HG03460 (cell line): ENCODE measurements around the gene FOXC1.
A peak's percentile ranks its signal among the peaks of the same experiment; 100 is the strongest.

Experiments
- ATAC-seq: cut with Tn5 transposase; IDR thresholded peaks from one replicate; pipeline ENCODE4 v1.9.1; 2021; ENCODE audit not compliant: unreplicated experiment

The FOXC1 gene

DNA sequence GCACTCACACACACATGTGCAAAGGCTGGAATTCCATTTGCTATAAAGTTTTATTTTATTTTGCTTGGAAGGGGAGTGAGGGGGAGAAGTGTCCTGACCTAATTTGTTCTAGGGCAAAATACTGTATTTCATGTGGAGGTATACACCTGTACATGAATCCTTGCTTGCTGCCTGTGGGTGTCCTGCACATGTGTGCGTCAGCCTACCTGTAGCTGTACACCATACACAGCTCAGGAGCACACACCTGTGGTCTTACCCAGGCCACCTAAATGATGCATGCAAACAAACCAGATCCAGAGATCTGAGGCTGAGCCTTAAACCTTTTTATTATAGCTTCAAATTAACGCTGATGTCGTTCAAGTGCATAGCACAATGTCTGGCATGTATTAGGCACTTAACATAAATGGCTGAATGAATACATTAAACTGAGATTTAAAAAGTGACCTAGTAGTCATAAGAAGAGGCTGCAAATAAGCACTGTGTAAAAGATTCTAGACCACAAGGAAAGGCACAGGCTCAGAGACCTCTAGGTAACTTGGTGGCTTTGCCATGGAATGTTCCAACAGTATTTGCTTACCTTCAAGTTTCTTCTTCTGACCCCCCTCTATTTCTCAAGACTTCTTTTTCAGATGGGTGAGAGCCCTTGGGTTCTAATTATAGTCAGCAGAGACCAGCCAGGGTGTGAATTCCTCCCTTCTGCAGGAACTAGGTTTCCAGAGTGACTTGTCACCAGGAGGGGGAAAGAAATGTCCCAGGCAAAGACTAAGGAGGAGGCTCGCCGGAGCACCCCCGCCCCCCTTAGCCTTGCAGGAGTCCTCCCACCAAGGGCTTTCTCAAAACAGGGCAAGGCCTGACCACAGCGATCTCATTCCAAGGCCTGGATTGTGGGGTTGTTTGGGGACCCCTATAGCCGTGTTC lies 13.4 kb downstream of the FOXC1 start:
- no peak for ATAC-seq

DNA sequence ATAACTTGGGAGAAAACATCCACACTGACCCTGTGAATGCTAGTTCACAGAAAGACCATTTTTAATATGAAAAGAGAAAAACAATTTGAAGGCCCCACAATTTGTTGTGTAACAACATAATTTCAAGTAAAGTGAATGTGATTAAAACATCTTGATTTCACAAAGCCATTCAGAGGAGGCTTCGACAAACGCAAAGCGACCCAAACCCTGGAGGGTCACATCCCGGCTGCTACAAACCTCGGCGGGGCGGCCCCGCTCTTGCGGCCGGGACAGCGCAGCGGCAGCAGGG lies 14.0 kb downstream of the FOXC1 start:
- ATAC-seq, result no peak

DNA sequence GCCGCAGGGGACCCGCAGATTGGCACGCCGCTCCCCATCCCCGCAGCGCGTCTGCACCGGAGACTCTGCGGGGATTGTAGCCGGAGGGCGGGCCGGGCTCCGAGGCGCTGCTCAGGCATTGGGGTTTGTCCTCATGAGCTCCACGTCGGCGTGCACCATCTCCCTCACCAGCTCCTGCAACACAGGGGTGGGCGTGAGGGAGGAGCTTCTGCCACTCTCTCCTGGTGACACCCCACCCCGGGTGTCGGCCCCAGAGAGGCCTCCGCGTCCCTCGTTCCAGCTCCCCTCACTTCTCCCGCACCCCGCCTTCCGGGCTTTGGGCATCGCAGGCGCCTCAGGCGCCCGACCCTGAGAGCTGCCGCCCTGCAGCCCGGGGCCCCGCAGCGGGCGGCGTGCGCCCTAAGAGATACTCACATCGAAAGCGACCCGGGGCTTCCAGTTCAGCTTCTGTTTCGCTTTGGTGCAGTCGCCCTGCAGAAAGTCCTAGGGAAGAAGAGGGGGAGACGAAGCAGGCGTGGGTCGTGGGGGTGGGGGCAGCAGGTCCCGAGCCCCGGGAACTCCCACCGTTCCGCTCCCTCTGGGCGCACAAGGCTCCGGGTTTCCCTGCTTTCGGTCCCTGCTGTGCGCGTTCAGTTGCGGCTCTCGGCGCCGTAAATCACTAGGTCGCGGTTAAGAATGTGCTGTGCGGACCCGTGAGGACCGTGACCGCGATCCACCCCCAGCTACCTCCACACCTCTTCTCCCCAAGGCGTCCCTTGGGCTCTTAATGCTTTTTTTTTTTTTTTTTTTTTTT lies 14.5 kb downstream of the FOXC1 start:
- peak; percentile 56 for ATAC-seq

DNA sequence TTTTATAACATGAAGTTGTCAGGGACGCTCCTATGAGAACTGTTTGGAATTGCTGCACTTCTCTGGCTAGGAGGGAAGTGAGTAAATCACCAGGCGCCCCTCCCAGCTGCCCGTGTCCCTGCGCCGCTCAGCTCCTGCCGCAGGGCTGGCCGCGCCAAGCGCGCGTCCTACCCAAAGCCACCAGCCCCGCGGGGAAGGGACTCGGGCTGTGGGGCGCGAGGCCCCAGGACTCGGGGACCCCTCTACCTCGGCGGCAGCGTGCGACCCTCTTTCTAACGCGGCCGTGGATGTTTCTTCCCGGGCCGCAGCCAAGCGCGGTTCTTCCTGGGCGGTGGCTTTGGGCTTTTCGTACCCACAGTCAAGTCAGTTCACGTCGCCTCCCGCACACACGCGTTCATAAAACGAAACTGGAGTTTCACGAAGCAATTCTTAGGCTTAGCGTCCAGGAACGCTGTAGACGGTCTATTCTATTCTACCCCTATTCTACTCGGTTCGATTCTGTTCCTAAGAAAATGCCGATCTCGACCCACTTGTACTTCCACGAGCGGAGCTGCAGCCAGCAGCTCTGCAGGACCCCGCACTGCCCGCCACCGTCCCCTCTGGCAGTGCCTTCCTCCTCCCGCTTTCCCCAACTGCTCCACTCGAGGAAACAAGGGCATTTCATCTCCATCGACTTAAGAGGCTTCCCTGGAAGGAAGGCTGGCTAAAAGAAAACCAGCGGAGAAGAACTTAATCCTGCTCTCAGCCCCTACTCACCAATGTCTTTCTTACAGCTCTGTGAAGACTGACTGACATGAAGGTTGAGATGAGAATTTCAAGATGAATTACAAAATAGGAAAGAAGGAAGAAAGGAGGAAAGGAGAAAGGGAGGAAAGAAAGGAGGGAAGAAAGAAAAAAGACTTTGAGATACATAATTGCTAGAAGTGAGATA lies 15.4 kb downstream of the FOXC1 start:
- ATAC-seq, result no peak

DNA sequence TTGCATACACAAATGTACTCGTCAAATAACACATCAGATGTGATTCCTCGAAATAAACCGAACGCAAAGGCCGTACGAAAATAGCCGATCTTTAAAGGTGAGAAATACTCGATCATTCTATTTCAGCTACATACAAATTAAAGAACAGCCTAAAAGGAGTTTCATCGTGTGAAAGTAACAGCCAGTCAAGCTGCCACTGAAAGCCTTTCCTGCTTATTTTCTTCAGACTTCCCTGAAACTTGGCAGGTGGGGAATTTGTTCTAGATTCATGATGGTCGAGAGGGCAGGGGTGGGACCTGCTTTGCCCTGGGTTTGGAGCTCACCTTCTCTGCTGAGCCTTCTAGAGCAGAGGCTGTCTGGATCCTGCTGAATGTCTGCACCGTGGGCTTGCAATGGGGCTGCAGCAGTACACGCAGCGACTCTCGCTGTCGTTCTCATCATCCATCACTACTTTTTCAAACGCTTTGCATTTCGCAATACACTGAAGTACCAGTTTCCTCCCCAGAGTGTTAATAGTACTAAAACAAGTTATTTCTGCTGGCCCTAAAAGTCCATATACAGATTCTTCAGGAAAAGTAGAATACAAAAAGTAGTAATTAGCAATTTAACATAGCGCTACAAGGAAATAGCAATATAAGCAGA lies 16.2 kb downstream of the FOXC1 start:
- no peak for ATAC-seq

DNA sequence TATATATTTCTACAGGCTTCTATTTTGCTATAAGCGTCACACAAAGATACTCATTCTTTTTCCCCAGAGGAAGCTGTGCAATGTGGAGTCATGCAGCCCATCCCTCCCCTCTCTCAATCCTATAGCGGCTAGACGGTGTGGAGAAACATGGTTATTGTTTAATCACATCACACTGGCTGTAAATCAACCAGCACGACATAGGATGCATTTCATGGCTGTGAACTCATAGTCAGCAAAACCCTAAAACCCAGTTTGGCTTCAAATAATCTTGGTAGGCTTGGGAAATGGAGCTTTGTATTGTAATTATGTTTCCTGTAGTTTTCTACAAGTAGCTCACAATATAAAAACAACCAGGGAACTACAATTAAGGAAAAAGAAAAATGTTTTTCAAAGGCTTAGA lies 16.8 kb downstream of the FOXC1 start:
- ATAC-seq, result no peak

DNA sequence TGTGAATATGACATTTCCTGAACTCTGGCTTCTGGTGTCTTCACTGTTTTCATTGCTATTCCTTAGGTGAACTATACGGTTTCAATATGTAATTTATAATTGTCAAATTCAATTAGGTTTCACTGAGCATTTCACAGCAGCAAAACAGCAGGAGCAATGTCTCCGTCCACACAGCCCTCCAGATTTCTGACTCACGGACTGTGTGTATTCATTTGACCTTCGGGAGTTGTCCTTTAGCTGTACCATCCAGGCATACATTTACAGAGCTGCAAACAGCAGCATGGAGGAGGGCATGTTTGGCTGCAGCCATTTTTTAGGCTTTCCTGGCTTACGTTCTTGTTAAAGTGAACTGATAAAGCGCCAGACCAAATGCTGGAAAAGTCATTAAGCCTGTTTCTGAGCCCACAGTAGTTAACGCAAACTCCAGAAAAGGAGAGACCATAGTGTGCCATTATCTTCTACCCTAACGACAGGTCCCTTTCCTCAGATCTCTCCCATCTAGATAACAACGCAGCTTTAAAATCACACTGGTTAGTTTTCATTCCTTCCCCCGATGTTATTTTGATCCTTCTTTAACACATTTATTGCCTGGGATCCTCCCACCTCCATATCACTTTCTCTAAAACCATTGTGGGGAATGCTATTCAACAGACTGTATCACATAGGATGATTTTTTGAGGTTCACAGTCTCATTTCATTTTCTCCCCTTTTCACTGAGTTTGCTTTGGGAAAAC lies 18.3 kb downstream of the FOXC1 start:
- ATAC-seq, result no peak

DNA sequence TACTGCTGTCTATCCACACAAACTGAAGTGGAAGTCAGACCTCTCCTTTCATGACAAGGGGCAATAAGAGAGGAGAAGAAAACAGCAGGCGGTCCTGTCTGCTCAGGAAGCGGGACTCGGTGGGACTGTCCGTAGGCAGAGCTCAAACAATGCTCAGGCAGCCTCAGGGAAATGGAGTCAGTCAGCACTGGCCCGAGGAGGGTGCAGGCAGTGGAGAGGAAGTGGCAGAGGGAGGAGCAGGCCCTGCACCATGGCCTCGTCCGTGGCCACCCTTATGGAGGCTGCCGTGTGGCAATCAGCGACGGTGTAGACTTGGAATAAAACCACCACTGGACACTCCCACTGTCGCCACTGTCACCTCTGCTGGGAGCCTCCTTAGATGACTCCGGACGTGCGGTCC lies 19.6 kb downstream of the FOXC1 start:
- ATAC-seq, result no peak

DNA sequence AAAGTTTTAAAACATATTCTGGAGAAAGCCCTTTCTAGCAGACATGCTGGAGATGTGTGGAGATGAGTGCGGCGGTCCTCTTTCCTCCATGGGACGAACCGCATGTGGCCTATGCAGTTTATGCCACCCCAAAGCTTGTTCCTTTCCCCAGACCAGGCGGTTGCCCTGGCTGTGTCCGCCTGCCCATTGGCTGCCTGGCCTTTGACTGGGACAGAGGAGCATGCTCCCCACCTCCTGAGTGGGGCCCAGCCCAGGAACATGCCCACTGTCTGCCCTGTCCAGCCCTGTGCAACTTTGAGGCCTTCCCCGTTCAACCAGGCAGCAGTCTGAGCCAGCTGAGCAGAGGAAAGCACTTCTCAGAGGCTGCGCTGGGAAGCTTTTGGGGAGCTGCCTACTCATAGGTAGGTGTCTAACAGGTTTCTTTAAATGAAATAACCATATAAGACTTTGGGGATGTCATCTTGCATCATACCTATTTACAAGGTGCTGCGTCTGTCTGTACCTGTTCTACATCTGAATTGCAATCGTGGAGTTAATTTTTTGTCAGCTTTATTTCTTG lies 20.6 kb downstream of the FOXC1 start:
- ATAC-seq, result no peak

DNA sequence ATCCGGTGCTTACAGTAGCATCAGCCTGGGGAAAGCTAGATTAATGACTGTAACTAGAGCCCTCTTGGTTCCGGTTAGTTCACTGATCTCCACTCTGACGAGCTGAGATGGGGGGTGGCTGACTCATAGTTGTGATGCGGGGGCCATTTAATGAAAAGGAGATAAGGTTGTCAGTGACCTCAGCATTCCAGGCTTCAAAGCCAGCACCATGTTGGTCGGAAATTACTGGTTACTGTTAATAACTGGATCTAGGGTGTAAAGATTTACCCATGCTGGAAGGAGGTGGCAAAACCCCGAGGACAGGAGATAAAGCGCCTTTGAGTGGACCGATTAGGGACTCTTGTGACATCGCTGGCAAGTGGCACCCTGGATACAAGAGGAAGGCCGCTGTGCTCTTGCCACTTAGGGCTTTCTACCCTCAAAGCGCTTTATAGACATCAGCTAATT lies 21.1 kb downstream of the FOXC1 start:
- ATAC-seq, result no peak

DNA sequence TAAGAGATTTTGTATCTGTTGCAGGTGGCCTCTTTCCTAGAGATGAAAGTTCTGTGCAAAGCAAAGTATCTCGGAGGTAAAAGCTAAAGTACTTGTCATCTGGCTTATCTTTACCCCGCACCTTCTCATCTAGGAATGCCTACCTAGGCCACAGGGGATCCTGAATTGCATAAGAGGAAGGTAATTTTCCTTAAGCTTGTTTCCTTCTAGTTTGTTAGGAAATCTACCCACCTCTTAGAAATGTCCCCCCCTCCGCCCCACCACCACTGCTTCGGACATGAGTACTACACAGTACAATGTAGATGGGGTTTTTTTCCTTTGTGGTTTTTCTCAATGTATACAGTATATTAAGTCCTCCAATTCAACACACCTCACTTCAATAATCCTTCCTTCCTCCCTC lies 21.5 kb downstream of the FOXC1 start:
- ATAC-seq, result no peak

DNA sequence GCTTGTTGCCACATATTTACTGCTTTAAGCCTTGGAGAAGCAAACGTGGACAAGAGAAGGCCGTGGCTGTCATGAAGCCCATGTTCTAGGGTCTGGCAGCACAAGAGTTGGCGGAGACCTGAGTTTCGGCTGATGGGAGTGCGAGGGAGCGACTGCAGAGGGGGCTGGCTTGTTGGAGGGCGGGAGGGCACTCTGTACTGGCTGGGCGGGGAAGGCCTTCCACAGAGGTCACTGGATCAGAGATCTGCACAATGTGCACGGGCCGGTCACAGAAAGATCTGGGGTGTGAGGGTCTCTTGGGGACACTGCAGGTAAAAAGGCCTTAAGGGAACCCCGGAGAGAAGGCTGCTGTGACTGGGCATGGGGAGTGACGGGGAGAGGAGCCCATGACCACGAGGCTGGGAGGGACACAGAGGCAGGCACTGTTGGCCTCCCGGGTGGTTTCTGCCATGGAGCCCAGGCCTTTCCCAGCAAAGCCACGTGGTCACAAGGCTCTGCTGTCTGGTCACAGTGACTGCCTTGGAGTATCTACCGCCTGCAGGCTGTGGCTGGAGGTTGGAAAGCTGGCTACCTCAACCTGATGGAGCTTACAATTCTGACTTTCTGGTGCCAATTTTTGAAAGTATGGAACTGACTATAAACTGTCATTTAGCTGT lies 23.8 kb downstream of the FOXC1 start:
- no peak for ATAC-seq

DNA sequence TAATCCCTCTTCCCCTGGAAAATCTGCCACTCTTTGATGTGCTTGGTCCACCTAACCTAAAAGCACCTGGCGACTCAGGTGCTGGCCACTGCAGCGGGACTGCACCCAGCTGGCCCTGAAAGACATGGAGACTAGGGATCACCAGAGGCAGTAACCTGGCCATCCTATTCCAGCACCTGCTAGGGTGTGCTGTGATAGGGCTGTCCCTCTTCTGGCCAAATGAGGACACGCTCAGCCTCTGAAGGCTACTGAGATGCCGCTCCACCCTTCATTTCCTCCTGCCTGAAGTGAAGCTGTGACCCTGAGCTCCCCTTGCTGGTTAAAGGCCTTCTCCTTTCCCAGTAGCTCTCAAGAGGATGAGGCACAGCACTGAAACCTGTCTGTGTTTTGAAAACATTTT lies 24.4 kb downstream of the FOXC1 start:
- no peak for ATAC-seq

DNA sequence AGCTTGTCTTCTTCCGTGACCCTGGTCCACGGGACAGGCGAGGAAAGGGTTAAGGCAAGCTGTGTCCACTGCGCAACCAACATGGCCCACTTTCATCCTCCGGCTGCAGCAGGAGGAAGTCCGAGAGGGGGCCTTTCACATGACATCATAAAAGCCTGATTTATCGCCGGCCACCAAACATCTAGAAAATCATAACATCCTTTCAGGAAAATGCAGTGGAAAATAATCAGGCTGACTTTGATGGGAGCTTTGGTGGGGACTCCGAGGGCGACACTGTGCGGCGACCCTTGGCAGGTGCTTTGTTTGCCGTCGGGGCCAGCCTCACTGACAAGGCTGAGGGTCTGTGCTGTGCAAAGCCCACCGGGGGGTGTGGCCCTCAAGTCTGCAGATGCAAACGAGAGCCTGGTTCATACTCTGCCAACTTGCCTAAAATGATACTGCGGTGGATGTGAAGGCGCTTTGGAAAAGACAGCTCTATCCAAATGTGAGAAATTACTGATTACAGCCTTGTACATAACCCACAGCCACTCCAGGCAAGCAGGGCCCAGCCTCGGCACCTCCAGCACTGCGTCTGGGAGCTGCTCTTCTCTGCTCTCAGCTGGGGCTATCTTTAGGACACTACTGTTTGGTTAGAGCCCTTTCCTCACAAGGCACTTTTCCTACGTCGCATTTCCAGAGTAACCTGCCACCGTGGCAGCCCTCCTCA lies 25.7 kb downstream of the FOXC1 start:
- no peak for ATAC-seq

DNA sequence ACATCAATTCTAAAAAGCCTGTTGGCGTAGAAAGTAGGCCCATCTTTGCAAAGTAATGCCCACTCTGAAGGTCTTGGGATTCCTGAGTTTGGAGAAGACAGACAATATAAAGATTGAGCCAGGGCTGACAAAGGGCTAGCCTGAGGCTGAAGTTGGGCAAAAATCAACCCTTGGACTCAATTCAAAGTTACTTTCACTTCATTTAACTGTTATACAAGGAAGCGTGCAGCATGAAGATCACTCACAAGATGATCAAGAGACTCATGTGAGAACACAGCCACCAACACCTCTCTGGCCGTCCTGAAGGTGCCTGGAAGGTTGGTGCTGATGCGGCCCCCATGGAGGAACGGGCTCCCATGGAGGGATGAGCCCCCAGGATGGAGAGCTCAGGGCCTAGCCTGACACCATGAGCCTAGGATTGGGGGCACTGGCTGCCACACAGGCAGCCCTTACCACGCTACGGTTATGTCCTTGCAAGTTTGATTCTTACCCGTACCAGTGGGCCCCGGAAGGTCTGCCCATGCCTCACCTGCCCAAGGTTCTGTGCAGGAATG lies 26.6 kb downstream of the FOXC1 start:
- ATAC-seq, result no peak

DNA sequence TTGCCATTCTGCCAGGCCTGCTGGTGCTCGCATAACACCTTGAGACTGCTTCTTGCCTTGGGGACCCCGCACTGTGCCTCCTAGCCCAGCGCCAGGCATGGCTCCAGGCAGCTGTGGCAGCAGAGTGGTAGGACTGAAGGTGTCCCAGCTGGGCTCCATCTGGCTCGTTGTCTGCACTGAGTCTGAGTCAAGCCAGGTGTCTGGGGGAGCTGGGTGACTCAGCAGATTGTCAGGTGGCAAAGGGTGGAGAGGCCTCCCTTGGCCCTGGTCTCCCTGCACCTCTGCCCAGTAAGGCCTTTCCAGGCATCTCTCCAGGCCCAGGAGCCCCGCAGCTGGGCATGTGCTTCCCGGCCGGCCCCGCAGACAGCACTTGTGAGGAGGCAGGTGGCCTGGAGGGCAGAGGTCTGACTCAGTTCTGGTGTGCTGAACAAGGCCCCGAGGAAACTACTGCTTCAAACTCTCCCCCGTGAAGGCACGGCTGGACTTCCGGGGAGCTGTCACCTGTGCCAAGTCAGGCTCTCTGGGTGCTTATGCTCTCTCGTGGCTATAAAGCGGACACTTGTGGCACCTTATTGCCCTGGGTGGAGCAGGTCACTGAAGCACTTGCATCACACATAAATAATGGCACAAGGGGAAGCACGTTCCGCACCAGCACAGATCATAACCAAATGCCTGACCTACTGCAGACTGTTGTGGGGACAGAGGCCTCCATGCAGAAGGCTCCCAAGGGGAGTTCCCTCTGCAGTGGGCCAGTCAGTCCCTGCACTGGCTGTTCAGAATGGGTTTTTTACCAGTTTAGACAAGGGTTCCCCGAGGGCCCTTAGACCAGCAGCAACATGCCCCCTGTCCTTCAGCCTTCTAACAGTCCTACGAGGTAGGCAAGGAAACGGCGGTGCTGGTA lies 27.5 kb downstream of the FOXC1 start:
- no peak for ATAC-seq

DNA sequence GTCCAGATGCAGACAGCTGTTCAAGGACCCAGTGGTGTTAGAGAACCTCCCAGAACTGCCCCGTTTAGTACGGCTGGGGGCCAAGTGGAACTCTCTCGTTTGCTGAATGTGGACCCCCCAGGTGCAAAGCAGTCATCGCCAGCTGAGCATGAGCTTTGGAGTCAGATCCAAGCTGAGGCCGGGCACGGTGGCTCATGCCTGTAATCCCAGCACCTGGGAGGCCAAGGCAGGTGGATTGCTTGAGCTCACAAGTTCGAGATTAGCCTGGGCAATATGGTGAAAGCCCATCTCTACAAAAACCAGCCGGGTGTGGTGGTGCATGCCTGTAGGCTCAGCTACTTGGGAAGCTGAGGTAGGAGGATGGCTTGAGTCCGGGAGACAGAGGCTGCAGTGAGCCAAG lies 29.7 kb downstream of the FOXC1 start:
- ATAC-seq, result no peak
